ENCODE results near the gene KPNA1.

GRCh38 chr3:122555275-122556071 lies 40.7 kb upstream of the KPNA1 start:
- TF ChIP-seq, protein P1, sequence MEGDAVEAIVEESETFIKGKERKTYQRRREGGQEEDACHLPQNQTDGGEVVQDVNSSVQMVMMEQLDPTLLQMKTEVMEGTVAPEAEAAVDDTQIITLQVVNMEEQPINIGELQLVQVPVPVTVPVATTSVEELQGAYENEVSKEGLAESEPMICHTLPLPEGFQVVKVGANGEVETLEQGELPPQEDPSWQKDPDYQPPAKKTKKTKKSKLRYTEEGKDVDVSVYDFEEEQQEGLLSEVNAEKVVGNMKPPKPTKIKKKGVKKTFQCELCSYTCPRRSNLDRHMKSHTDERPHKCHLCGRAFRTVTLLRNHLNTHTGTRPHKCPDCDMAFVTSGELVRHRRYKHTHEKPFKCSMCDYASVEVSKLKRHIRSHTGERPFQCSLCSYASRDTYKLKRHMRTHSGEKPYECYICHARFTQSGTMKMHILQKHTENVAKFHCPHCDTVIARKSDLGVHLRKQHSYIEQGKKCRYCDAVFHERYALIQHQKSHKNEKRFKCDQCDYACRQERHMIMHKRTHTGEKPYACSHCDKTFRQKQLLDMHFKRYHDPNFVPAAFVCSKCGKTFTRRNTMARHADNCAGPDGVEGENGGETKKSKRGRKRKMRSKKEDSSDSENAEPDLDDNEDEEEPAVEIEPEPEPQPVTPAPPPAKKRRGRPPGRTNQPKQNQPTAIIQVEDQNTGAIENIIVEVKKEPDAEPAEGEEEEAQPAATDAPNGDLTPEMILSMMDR (IDR thresholded peaks at IDR 0.05) = no peak
- TF ChIP-seq POLR2A (IDR thresholded peaks at IDR 0.05) = no peak
- no peak for TF ChIP-seq EP300 (IDR thresholded peaks at IDR 0.05)

All from ovary (tissue), 3 donors.